Activated T-helper 2 cell treated with anti-CD3 and anti-CD28 coated beads, Interferon-gamma antibody, Interleukin-2, Interleukin-4, amounts not matched to agents 10 μg/mL and 5 μg/mL and 100 μg/mL, durations not matched to agents 14 hours and 24 hours and 36 hours (primary cell): Measurements from ENCODE around the gene COL21A1. TPM values are rescaled to one million over a fixed set of nuclear protein-coding genes. Genes with fewer than 3 reads are reported as not detected.

ENCODE experiments used
- DNase-seq: peaks from one replicate; pipeline ENCODE4 v3.0.0; 2021; ENCODE audit warnings: low spot score
- H3K27ac Mint-ChIP-seq: one replicate; pipeline ENCODE4 v1.8.0; 2021; ENCODE audit warnings: mixed read lengths
- H3K27me3 Mint-ChIP-seq: one replicate; pipeline ENCODE4 v1.8.0; 2021; ENCODE audit warnings: low read depth, mixed read lengths
- H3K36me3 Mint-ChIP-seq: one replicate; pipeline ENCODE4 v1.8.0; 2021; ENCODE audit warnings: low read depth, mixed read lengths
- H3K4me1 Mint-ChIP-seq: one replicate; pipeline ENCODE4 v1.8.0; 2021; ENCODE audit warnings: low read depth, mixed read lengths
- H3K4me3 Mint-ChIP-seq: one replicate; pipeline ENCODE4 v1.8.0; 2021; ENCODE audit warnings: low read depth, mild to moderate bottlenecking, moderate library complexity, mixed read lengths
- H3K9me3 Mint-ChIP-seq: one replicate; pipeline ENCODE4 v1.8.0; 2021; ENCODE audit warnings: mixed read lengths
- intact Hi-C: fragments of 100-400 bp; cut with micrococcal nuclease; formaldehyde crosslinking; loops from one replicate; pipeline ENCODE4 v1.15.1; 2023
- total RNA-seq: library from RNA; stranded (reverse); gene quantifications from 2 replicates; pipeline ENCODE4 v1.2.3, GENCODE V29; 2022

Gene COL21A1
- not detected in 2 replicates for total RNA-seq

- intact Hi-C loops = no loop called here
- no peak for DNase-seq
- Mint-ChIP-seq H3K9me3 (no peaks in the 10 kb centered on the region), H3K4me3 (no peak within 1 kb of the TSS), H3K36me3 (no peaks in the 10 kb centered on the region), H3K4me1 (no peaks in the 10 kb centered on the region), H3K27me3 (peaks cover 5% of the 10 kb centered on the region), H3K27ac (no peak within 1 kb of the TSS)
Observed at GRCh38 chr6:56246881-56247653, at the start of gene COL21A1. TSS of gene COL21A1 (minus strand) at chr6:56247580. CDS start at chr6:56182618, 64,962 bp downstream.

GRCh38 chr6:56293781-56294180 is 46.4 kb upstream of the COL21A1 start:
- no peak overlapping the region for H3K27ac Mint-ChIP-seq
- no peaks in the 10 kb centered on the region for H3K27me3 Mint-ChIP-seq
- intact Hi-C loops = loop anchor here (5.0 kb wide), 1 partner anchor 1576 kb away; no protein-coding TSS in a partner anchor
- no peak for DNase-seq
- no peaks in the 10 kb centered on the region for H3K36me3 Mint-ChIP-seq
- no peaks in the 10 kb centered on the region for H3K4me1 Mint-ChIP-seq
- no peaks in the 10 kb centered on the region for H3K9me3 Mint-ChIP-seq
- H3K4me3 Mint-ChIP-seq = no peak overlapping the region

DNA sequence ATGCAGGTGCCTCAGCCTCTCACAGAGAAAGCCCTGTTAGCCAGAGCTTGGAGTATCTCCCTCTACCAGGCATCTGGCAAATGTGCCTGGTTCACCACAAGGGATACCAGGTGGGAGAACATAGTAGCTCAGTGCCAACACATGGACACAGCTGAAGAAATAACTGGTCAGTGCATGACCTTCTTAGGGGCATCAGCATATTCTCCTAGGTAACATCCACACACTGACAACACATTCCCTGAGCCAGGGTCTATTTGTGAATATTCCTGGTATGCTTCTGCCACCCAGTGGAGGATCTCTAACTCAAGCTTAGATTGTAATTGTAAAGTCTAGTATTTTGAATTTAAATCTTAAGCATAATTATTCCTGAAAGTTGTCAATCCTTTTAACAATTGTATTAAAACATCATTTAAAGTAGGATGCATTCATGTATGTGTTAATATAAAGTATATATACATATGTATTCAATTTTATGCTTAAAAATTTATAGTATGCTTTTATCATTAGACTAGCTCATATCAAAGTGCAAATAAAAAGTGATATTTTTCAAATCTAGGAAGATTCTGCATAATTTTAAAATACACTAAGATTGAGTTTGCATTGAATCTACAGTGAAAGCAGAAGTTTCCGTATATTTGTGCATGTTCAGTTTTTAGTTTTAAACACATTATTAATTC is 45.3 kb upstream of the COL21A1 start:
- Mint-ChIP-seq H3K27ac (no peak overlapping the region), H3K4me3 (no peak overlapping the region), H3K4me1 (no peaks in the 10 kb centered on the region), H3K9me3 (no peaks in the 10 kb centered on the region), H3K36me3 (no peaks in the 10 kb centered on the region), H3K27me3 (no peaks in the 10 kb centered on the region)
- DNase-seq = no peak
- intact Hi-C loops = loop anchor here (5.0 kb wide), 1 partner anchor 1575 kb away; no protein-coding TSS in a partner anchor

GRCh38 chr6:56291302-56291917 is 44.0 kb upstream of the COL21A1 start:
- Mint-ChIP-seq H3K4me3 (no peak overlapping the region), H3K27me3 (no peaks in the 10 kb centered on the region), H3K4me1 (no peaks in the 10 kb centered on the region), H3K36me3 (no peaks in the 10 kb centered on the region), H3K9me3 (no peaks in the 10 kb centered on the region), H3K27ac (no peak overlapping the region)
- intact Hi-C loops = loop anchor here (5.0 kb wide), 1 partner anchor 1574 kb away; no protein-coding TSS in a partner anchor
- DNase-seq = no peak

DNA sequence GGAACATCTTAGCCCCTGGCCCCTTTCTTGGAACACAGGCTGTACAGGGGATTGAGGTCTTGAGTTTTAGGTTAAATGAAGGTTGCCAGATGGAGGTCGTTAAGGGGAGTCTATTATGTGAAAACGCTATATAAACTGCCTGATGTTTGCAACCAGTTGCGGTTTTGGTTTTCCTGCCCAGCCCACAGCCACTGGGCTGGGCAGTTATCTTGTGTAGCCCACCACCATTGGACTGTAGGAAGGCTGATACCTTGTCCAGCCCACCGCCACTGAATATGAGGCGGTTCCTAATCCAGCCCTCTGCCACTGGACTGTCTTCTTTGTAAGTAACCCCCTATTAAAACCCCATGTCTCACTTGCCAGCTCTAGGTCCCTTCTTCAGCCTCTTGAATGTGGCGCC is 42.3 kb upstream of the COL21A1 start:
- Mint-ChIP-seq H3K27me3 (no peaks in the 10 kb centered on the region), H3K9me3 (no peaks in the 10 kb centered on the region), H3K4me3 (no peak overlapping the region), H3K27ac (no peak overlapping the region), H3K36me3 (no peaks in the 10 kb centered on the region), H3K4me1 (no peaks in the 10 kb centered on the region)
- intact Hi-C loops = loop anchor here (5.0 kb wide), 1 partner anchor 1572 kb away; no protein-coding TSS in a partner anchor
- DNase-seq = no peak

- Mint-ChIP-seq H3K27ac (no peak overlapping the region), H3K27me3 (no peaks in the 10 kb centered on the region), H3K4me3 (no peak overlapping the region), H3K36me3 (no peaks in the 10 kb centered on the region), H3K4me1 (no peaks in the 10 kb centered on the region), H3K9me3 (no peaks in the 10 kb centered on the region)
- DNase-seq = no peak
- intact Hi-C loops = no loop called here
Observed at GRCh38 chr6:56288347-56288746, 41.0 kb upstream of the COL21A1 start.

GRCh38 chr6:56282391-56282790 is 35.0 kb upstream of the COL21A1 start:
- no peak for DNase-seq
- Mint-ChIP-seq H3K27ac (no peak overlapping the region), H3K36me3 (no peaks in the 10 kb centered on the region), H3K4me3 (no peak overlapping the region), H3K4me1 (no peaks in the 10 kb centered on the region), H3K9me3 (no peaks in the 10 kb centered on the region), H3K27me3 (no peaks in the 10 kb centered on the region)
- intact Hi-C loops = no loop called here

DNA sequence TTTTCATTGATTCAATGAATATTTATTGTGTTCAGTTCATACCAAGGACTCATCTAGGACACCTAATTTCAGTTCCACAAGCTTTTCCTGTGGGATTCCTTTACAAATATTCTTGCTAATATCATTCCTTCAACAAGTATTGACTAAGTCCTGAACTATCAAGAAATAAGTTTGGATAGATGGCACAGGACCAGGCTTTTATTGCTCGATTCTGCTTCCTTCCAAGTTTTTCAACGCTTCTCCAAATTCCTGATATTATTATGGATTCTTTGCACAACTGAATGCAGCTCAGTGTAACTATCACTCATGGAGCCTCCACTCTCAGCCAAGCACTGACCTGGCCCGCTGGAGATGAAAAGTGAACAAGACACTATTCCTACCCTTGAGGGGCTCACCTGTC is 32.7 kb upstream of the COL21A1 start:
- intact Hi-C loops = no loop called here
- DNase-seq = no peak
- Mint-ChIP-seq H3K27me3 (no peaks in the 10 kb centered on the region), H3K4me1 (no peaks in the 10 kb centered on the region), H3K9me3 (no peaks in the 10 kb centered on the region), H3K4me3 (no peak overlapping the region), H3K27ac (no peak overlapping the region), H3K36me3 (no peaks in the 10 kb centered on the region)

DNA sequence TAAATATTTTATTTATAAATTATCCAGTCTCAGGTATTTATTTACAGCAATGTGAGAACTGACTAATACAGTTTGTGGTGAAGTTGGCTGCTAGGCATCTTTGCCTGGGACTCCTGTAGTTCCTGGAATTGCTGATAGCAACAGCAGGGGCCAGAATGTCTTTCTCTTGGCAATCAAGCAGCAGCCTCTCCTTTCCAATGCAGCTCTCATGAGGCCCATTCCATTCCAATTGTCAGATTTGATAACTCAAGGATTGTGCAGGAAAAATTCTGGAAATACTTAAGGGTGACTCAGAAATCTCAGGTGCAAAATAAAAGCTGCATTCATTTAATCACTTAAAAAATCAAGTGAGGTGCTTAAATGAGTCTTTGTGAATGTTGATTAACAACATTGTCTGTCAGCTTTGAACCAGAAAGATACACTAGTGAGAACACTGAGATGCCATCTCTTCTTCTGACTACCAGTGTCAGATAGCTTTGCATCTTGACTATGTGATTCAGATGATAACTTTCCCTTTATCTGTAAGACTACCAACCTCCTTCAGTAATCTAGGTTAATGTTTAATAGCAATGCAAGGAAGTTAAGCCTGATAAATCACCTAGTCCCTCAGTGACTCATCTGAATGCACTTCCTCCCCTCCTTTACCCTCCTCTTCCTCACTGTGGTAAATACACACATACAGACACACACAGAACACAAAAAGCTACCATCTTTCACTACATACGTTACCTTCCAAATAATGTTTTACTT is 32.1 kb upstream of the COL21A1 start:
- H3K27me3 Mint-ChIP-seq = no peaks in the 10 kb centered on the region
- H3K4me3 Mint-ChIP-seq = no peak overlapping the region
- H3K9me3 Mint-ChIP-seq = no peaks in the 10 kb centered on the region
- DNase-seq = no peak
- intact Hi-C loops = no loop called here
- H3K4me1 Mint-ChIP-seq = no peaks in the 10 kb centered on the region
- H3K36me3 Mint-ChIP-seq = no peaks in the 10 kb centered on the region
- no peak overlapping the region for H3K27ac Mint-ChIP-seq

- H3K27me3 Mint-ChIP-seq = no peaks in the 10 kb centered on the region
- DNase-seq = no peak
- peaks cover 3% of the 10 kb centered on the region for H3K9me3 Mint-ChIP-seq
- no peak overlapping the region for H3K4me3 Mint-ChIP-seq
- no peak overlapping the region for H3K27ac Mint-ChIP-seq
- no peaks in the 10 kb centered on the region for H3K36me3 Mint-ChIP-seq
- intact Hi-C loops = no loop called here
- H3K4me1 Mint-ChIP-seq = no peaks in the 10 kb centered on the region
Observed at GRCh38 chr6:56278171-56278591, 30.8 kb upstream of the COL21A1 start.

DNA sequence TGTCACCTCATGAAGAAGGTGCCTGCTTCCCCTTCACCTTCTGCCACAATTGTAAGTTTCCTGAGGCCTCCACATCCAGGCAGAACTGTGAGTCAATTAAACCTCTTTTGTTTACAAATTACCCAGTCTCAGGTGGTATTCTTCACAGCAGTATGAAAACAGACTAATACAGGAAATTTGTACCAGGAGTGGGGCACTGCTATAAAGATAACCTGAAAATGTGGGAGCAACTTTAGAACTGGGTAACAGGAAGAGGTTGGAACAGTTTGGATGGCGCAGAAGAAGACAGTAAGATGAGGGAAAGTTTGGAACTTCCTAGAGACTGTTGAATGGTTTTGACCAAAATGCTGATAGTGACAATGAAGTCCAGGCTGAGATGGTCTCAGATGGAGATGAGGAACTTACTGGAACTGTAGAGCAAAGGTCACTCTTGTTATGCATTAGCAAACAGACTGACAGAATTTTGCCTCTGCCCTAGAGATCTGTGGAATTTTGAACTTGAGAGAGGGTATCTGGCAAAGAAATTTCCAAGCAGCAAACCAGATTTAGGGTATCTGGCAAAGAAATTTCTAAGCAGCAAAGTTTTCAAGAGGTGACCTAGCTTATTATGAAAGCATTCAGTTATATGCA is 23.5 kb upstream of the COL21A1 start:
- no peak overlapping the region for H3K4me3 Mint-ChIP-seq
- DNase-seq = no peak
- H3K9me3 Mint-ChIP-seq = peaks cover 5% of the 10 kb centered on the region
- H3K4me1 Mint-ChIP-seq = no peaks in the 10 kb centered on the region
- H3K27me3 Mint-ChIP-seq = no peaks in the 10 kb centered on the region
- H3K36me3 Mint-ChIP-seq = no peaks in the 10 kb centered on the region
- no peak overlapping the region for H3K27ac Mint-ChIP-seq
- intact Hi-C loops = no loop called here

DNA sequence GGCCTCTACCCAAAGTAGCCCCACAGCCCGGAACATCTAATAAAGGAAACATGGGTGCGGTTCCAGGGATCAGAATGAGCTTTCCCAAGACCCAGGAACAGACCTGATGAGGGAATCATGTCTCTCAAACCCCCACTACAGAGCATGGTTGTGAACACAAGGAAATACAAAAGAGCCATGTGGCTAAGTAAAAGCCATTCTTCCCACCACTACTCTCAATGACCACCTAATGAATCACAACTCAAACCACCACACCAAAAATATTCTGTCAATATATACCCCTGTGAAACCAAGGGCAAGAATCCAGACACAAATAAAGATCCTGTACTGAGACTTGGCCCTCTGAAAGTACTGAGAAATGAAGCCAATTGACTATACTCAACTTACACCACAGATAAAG is 20.9 kb upstream of the COL21A1 start:
- Mint-ChIP-seq H3K36me3 (no peaks in the 10 kb centered on the region), H3K27ac (no peak overlapping the region), H3K4me3 (no peak overlapping the region), H3K4me1 (no peaks in the 10 kb centered on the region), H3K27me3 (no peaks in the 10 kb centered on the region), H3K9me3 (peaks cover 2% of the 10 kb centered on the region)
- DNase-seq = no peak
- intact Hi-C loops = no loop called here
